GM12865 (cell line): ENCODE measurements around the gene GPR101.
A peak's percentile ranks its signal among the peaks of the same experiment; 100 is the strongest.

Source experiments
- DNase-seq: peaks from one replicate; pipeline ENCODE4 v3.0.0; 2010; ENCODE audit warnings: low read depth
- H3K4me3 ChIP-seq: 2 replicates; pipeline ENCODE4 v1.5.1; 2011; ENCODE audit warnings: mild to moderate bottlenecking, low read depth, low read length, control low read depth
- TF ChIP-seq, protein P1 (sequence below): IDR thresholded peaks from 2 replicates; pipeline ENCODE4 v1.5.1; 2011; ENCODE audit warnings: low read length, control low read depth, low read depth, inconsistent platforms; ENCODE audit not compliant: insufficient read depth; ENCODE audit errors: missing control alignments

GPR101 gene

DNA sequence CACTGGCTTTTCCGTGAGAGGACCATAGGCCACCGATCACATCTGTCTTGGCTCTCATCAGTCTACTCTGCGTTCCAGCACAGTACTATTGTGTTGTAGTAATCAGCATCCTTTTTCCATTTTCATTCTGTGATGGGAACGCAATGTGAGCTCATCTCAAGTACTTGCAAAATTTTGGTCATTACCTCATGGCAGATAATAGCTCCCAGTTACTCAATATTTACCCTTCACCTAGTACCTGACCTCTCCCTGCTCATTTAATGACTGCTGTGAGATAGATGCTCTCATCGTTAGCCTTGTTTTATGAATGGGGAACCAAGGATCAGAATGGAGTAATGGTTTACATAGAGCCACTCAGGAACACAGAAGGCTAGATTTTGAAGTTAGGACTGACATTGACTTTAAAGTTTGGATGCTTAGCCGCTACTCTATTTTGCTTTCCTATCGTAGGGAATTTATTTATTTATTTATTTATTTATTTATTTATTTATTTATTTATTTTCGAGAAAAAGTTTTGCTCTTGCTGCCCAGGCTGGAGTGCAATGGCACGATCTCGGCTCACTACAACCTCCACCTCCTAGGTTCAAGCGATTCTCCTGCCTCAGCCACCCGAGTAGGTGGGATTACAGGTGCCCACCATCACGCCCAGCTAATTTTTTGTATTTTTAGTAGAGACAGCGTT is 6.5 kb upstream of the GPR101 start:
- H3K4me3 ChIP-seq = no peak overlapping the region
- no peak for DNase-seq
- TF ChIP-seq, protein P1, sequence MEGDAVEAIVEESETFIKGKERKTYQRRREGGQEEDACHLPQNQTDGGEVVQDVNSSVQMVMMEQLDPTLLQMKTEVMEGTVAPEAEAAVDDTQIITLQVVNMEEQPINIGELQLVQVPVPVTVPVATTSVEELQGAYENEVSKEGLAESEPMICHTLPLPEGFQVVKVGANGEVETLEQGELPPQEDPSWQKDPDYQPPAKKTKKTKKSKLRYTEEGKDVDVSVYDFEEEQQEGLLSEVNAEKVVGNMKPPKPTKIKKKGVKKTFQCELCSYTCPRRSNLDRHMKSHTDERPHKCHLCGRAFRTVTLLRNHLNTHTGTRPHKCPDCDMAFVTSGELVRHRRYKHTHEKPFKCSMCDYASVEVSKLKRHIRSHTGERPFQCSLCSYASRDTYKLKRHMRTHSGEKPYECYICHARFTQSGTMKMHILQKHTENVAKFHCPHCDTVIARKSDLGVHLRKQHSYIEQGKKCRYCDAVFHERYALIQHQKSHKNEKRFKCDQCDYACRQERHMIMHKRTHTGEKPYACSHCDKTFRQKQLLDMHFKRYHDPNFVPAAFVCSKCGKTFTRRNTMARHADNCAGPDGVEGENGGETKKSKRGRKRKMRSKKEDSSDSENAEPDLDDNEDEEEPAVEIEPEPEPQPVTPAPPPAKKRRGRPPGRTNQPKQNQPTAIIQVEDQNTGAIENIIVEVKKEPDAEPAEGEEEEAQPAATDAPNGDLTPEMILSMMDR = no peak

DNA sequence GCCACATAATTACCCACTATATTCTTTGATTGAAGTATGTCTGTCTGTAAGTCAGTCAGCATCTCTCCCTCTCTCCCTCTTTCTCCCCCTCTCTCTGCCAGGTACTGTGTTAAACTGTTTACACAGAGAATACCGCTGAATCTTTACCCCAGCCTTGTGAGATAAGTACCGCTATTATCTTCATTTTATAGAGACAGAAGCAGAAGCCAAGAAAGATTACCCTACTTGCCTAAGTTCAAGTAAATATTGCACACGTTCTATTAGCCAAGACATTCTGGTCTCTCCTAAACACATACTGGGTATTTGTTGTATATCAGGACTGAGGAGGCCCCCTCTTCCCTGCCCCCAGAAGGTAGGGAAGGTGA is 695 bp upstream of the GPR101 start:
- no peak overlapping the region for H3K4me3 ChIP-seq
- no peak for DNase-seq
- TF ChIP-seq, protein P1 = no peak

DNA sequence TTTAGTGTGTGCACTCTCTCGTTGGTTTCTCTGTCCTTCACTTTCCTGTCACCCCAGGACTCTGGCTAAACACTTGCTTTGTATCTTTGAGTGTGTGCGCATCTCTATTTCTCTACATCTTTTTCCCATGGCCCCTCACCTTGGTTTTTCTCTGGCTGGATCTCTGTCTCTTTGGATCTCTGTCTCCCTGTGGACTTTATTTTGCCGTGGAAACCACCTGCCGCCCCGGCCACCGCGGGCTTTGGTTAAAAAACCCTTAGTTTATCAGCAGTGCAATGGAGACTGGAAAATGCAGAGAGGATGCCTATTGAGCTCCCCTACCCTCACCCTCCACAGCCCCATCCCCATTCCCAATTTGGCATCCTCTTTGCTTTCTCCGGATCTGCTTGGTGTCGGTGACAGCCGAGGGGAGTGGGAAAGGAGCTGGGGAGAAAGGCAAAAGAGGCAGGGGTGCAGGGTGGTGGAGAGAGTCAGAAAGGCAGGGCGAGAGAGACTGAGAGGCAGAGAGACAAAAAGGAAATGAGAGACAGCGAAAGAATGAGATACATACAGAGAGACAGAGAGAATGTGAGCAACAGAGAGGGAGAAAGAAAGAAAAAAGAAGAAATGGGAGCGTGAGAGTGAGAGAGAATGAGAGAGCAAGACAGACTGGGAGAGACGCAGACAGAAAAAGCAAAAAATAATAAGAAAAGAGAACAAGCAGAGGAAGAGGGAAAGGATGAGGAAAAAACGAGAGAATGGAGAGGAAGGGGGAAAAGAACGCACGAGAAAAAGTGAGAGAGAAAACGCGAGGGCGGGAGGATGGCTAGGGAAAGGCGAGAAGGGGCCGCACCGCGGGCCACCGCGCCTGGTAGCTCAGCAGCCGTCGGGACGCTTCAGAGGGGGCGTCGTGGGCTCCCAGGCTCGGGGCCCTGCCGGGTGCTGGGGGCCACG is 688 bp downstream of the GPR101 start:
- DNase-seq = no peak
- peak overlapping the region; percentile 63 for H3K4me3 ChIP-seq
- TF ChIP-seq, protein P1 = no peak

DNA sequence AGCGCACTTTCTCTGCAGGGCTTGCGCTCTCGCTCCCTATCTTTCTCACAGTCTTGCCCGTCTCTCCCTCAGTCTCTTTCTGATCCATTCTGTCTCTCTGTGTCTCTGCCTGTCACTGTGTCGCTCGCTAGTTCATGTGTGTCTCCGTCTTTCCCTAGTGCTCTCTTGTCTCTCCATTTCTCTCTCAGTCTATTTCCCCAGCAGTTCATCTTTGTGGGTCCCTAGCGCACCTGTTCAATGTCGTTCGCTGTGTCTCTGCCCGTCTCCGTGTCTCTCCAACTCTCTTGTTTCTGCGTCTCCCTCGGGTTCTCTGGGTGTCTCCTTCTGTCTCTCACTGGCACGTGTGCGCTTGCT is 1.5 kb downstream of the GPR101 start:
- peak overlapping the region; percentile 63 for H3K4me3 ChIP-seq

DNA sequence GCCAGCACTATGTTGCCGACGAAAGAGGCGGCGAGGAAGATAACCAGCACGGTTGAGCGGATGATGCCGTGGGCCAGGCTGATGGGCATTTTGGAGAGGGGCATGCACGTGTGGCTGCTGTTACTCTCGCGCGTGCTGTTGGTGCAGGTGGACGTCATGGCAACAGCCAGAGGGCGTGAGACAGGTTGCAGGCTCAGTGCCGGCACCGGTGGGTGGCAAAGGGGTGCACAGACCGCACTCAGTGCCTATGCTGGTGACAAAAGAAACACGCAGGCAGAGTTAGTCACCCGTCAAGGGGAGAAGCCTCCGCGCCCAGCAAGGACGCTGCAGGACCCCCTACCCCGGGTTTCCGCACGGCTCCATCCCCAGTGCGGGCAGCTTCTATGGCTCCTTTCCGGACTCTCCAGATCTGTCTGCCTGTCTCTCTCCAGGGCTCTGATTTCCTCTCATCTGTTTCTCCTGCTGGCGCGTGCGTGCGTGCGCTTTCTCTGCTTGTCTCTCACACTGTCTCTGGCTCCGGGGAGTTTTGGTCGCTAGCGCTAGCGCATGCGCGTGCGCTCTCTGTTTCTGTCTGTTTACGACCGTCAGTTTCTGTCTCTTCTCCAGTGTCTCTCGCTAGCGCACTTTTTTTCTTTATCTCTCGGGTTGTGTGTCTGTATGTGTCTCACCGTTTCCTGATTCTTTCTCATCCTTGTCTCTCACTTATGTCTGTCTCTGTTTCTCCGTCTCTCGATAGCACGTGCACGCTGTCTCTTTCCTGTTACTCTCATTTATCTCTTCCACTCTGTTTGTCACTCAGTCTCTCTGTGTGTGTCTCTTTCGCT is 2.1 kb downstream of the GPR101 start:
- peak; percentile 69 for DNase-seq
- TF ChIP-seq, protein P1 = no peak
- H3K4me3 ChIP-seq = peak overlapping the region; percentile 63

More for the DNA sequence above, 1.5 kb downstream of the GPR101 start:
- no peak for DNase-seq
- TF ChIP-seq, protein P1 = no peak

DNA sequence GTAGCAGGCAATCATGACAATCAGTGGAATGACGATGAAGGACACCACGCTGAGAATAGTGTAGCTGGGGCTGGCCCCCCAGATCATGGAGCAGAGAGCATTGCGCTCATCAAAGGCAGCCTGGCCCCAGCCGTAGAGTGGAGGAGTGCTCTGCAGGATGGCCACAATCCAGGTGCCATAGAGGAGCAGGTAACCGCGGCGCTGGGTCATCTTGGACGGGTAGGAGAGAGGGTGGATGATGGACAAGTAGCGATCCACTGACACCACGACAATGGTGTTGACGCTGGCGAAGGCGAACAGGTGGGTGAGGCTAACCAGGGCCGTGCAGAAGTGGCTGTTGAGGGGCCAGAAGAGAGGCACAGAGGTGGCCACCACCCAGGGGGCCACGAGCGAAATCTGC is 2.8 kb downstream of the GPR101 start:
- DNase-seq = no peak
- TF ChIP-seq, protein P1 = no peak
- H3K4me3 ChIP-seq = no peak overlapping the region
